Pericardium fibroblast (primary cell): ENCODE data around the gene SLC25A24. TPM values are rescaled to one million over a fixed set of nuclear protein-coding genes. Genes with fewer than 3 reads are reported as not detected.

Source experiments
- total RNA-seq: library from RNA; depleted of rRNA; stranded (reverse); fragments of >200 nt; gene quantifications from 2 replicates; pipeline ENCODE4 v1.2.3, GENCODE V29; 2015

The SLC25A24 gene
- total RNA-seq: 31.5 and 32.0 TPM in 2 replicates

GRCh38 chr1:108199781-108200686 lies at the start of gene SLC25A24:
Gene SLC25A24 (minus strand): TSS chr1:108200343. CDS start chr1:108200138, 205 bp downstream.

DNA sequence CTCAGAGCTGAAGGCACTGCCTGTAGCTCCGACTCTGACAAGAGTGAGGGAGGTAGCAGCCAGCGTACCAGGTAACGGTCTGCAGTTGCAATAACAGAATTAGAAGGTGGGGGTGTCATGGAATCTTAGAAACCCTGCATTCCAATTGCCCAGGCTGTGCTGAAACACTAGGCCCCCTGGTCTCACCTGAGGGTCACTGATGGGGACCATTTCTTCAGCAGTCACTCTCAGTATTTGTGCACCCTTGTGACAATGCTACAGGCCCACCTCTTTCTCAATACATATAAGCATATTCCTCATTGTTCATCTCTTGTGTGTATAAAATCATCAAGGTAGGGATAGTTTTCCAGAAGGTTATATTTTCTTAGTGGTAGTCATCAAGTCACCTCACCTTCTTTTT lies 43.8 kb upstream of the SLC25A24 start, which contains the start of gene NBPF4:
Gene NBPF4, minus strand, starts transcription at position 101 of the 400 bp plus-strand sequence. CDS start 315 bp downstream, outside the sequence.

Other genes starting within 250 kb of the SLC25A24 start
- 0.23 TPM in 1 of 2 replicates, not detected in the other for gene VAV3, start 235.2 kb downstream of the SLC25A24 start, total RNA-seq
- gene NBPF4, start 43.7 kb upstream of the SLC25A24 start, total RNA-seq: not detected in 2 replicates
- not detected in 2 replicates for gene NBPF6, start 250.0 kb upstream of the SLC25A24 start, total RNA-seq